OCI-LY7 (cell line): ENCODE data around the gene ALPK3. TPM values are rescaled to one million over a fixed set of nuclear protein-coding genes. Genes with fewer than 3 reads are reported as not detected.

Experiments
- BruUV-seq: library from RNA; stranded (reverse); fragments of 400-500 nt; replicated peaks from 2 replicates; lab custom pipeline; 2021; lab: Mats Ljungman, UMichigan
- CTCF ChIA-PET: fragments of 300-600 bp; sonication (Branson Sonifier 250); formaldehyde crosslinking; loops from one replicate; lab custom pipeline; 2022; ENCODE audit warnings: antibody characterized with exemption; ENCODE audit not compliant: unreplicated experiment; lab: Charles Lee
- POLR2A ChIA-PET: fragments of 300-600 bp; sonication (Branson Sonifier 250); formaldehyde crosslinking; loops from one replicate; lab custom pipeline; 2022; ENCODE audit warnings: antibody characterized with exemption; lab: Charles Lee
- DNase-seq: peaks from one replicate; pipeline ENCODE4 v3.0.0-alpha.2; 2015; ENCODE audit warnings: low spot score
- H2AFZ ChIP-seq: fragments of 200-600 bp; sonication (generic), shearing (Covaris generic); 2 replicates; pipeline ENCODE4 v1.6.1; 2014; ENCODE audit warnings: mild to moderate bottlenecking, antibody characterized with exemption, low read length, moderate library complexity
- H3K27ac ChIP-seq: fragments of 200-600 bp; sonication (generic); 2 replicates; pipeline ENCODE4 v1.5.1; 2014; ENCODE audit warnings: mixed run types, low read depth, mild to moderate bottlenecking, moderate library complexity, low read length, inconsistent platforms; ENCODE audit not compliant: poor library complexity, severe bottlenecking
- H3K36me3 ChIP-seq: fragments of 200-600 bp; sonication (generic); 2 replicates; pipeline ENCODE4 v1.6.1; 2014; ENCODE audit warnings: mild to moderate bottlenecking, antibody characterized with exemption, low read length, moderate library complexity, mixed read lengths; ENCODE audit not compliant: insufficient read depth
- H3K4me1 ChIP-seq: fragments of 200-600 bp; sonication (generic); 2 replicates; pipeline ENCODE4 v1.5.1; 2014; ENCODE audit warnings: mild to moderate bottlenecking, low read length; ENCODE audit not compliant: insufficient read depth, poor library complexity, severe bottlenecking
- H3K4me2 ChIP-seq: fragments of 200-600 bp; sonication (generic); 2 replicates; pipeline ENCODE4 v1.6.1; 2014; ENCODE audit warnings: mild to moderate bottlenecking, low read length
- H3K4me3 ChIP-seq: fragments of 200-600 bp; sonication (generic); 2 replicates; pipeline ENCODE4 v1.5.1; 2014; ENCODE audit warnings: mild to moderate bottlenecking, low read depth, low read length; ENCODE audit not compliant: poor library complexity, severe bottlenecking
- H3K79me2 ChIP-seq: fragments of 200-600 bp; sonication (generic); 2 replicates; pipeline ENCODE4 v1.6.1; 2016; ENCODE audit warnings: low read depth, mild to moderate bottlenecking, low read length, moderate library complexity, mixed read lengths; ENCODE audit not compliant: insufficient read depth
- H3K9me2 ChIP-seq: fragments of 200-600 bp; sonication (generic); 2 replicates; pipeline ENCODE4 v1.6.1; 2016; ENCODE audit warnings: mild to moderate bottlenecking, low read length, mixed read lengths; ENCODE audit not compliant: insufficient read depth
- H3K9me3 ChIP-seq: fragments of 200-600 bp; sonication (generic); 2 replicates; pipeline ENCODE4 v1.6.1; 2014; ENCODE audit warnings: mild to moderate bottlenecking, mixed run types, low read length, mixed read lengths
- H4K20me1 ChIP-seq: fragments of 200-600 bp; sonication (generic); 2 replicates; pipeline ENCODE4 v1.6.1; 2014; ENCODE audit warnings: mild to moderate bottlenecking, antibody characterized with exemption, low read length, moderate library complexity, mixed read lengths; ENCODE audit not compliant: insufficient read depth
- CTCF ChIP-seq: fragments of 200-600 bp; sonication (generic); conservative IDR thresholded peaks from 2 replicates; pipeline ENCODE4 v1.5.1; 2014; ENCODE audit warnings: mild to moderate bottlenecking, antibody characterized with exemption, low read length, moderate library complexity, mixed read lengths
- EZH2phosphoT487 ChIP-seq: fragments of 200-600 bp; sonication (generic); IDR thresholded peaks from 2 replicates; pipeline ENCODE4 v1.6.1; 2018; ENCODE audit warnings: low read depth, borderline replicate concordance, mild to moderate bottlenecking, mixed run types, antibody characterized with exemption, low read length, moderate library complexity, mixed read lengths
- intact Hi-C: fragments of 100-400 bp; cut with micrococcal nuclease; formaldehyde crosslinking; loops from one replicate; pipeline ENCODE4 v1.10.0; 2022; ENCODE audit not compliant: unreplicated experiment
- total RNA-seq, 2 experiments: library from RNA; depleted of rRNA in 1 of 2; stranded (reverse); fragments of >200 nt in 1 of 2; shearing (Covaris generic) in 1 of 2; gene quantifications; 2 replicates each; pipeline ENCODE4 v1.2.3, GENCODE V29; 2014 to 2022

The ALPK3 gene
- total RNA-seq, 2 experiments from 2014 or later, result 0.16 to 0.23 TPM

GRCh38 chr15:84840255-84840654 lies 23.1 kb downstream of the ALPK3 start:
- CTCF ChIA-PET, result interaction anchor here (0.6 kb wide), 1 partner anchor 88 kb away, joined by 3 read pairs; no protein-coding TSS in a partner anchor
- Histone ChIP-seq H3K27ac (no peak overlapping the region), H3K36me3 (no peaks in the 10 kb centered on the region), H2AFZ (no peak overlapping the region), H3K4me2 (no peak overlapping the region), H3K9me2 (no peaks in the 10 kb centered on the region), H3K9me3 (no peaks in the 10 kb centered on the region), H3K4me3 (no peak overlapping the region), H3K4me1 (no peaks in the 10 kb centered on the region), H4K20me1 (no peaks in the 10 kb centered on the region), H3K79me2 (no peaks in the 10 kb centered on the region)
- DNase-seq, result no peak
- POLR2A ChIA-PET, result no interaction called here
- intact Hi-C loops, result loop anchor here (10.0 kb wide), 1 partner anchor 325 kb away; no protein-coding TSS in a partner anchor
- BruUV-seq, result no TSS peak
- no peak for TF ChIP-seq CTCF
- TF ChIP-seq EZH2phosphoT487, result no peak

- Histone ChIP-seq H3K9me3 (no peaks in the 10 kb centered on the region), H3K79me2 (no peaks in the 10 kb centered on the region), H4K20me1 (no peaks in the 10 kb centered on the region), H2AFZ (no peak overlapping the region), H3K4me1 (no peaks in the 10 kb centered on the region), H3K36me3 (no peaks in the 10 kb centered on the region), H3K27ac (no peak overlapping the region), H3K4me3 (no peak overlapping the region), H3K4me2 (no peak overlapping the region), H3K9me2 (no peaks in the 10 kb centered on the region)
- CTCF ChIA-PET, result interaction anchor here (0.9 kb wide), 1 partner anchor 18 kb away, joined by 3 read pairs; no protein-coding TSS in a partner anchor
- no peak for DNase-seq
- intact Hi-C loops, result loop anchor here (10.0 kb wide), 1 partner anchor 324 kb away; no protein-coding TSS in a partner anchor
- POLR2A ChIA-PET, result no interaction called here
- no TSS peak for BruUV-seq
- no peak for TF ChIP-seq CTCF
- no peak for TF ChIP-seq EZH2phosphoT487
These were observed 23.7 kb downstream of the ALPK3 start for GRCh38 chr15:84840741-84841429.

- no peaks in the 10 kb centered on the region for H3K4me1 ChIP-seq
These were observed 25.6 kb downstream of the ALPK3 start for GRCh38 chr15:84842781-84843180.

More at GRCh38 chr15:84842781-84843180, 25.6 kb downstream of the ALPK3 start:
- TF ChIP-seq CTCF, result no peak
- TF ChIP-seq EZH2phosphoT487, result no peak
- CTCF ChIA-PET, result no interaction called here
- no peaks in the 10 kb centered on the region for H4K20me1 ChIP-seq
- no peaks in the 10 kb centered on the region for H3K36me3 ChIP-seq
- H3K4me2 ChIP-seq, result no peak overlapping the region
- H3K4me3 ChIP-seq, result no peak overlapping the region
- BruUV-seq, result no TSS peak
- no peak for DNase-seq
- no peaks in the 10 kb centered on the region for H3K9me2 ChIP-seq
- no peaks in the 10 kb centered on the region for H3K79me2 ChIP-seq
- H2AFZ ChIP-seq, result no peak overlapping the region
- H3K27ac ChIP-seq, result no peak overlapping the region
- peaks cover 11% of the 10 kb centered on the region; the same call in 1 of the 2 replicates for H3K9me3 ChIP-seq
- intact Hi-C loops, result loop anchor here (10.0 kb wide), 1 partner anchor 322 kb away; no protein-coding TSS in a partner anchor
- POLR2A ChIA-PET, result no interaction called here
